CD4-positive, alpha-beta T cell treated with Interferon alpha-2 for 1 hour (primary cell): Measurements from ENCODE around the gene GMPPB.
A peak's percentile ranks its signal among the peaks of the same experiment; 100 is the strongest.
"Not testable (repeated sequence)": the region's sequence is repeated elsewhere in the genome, so short reads cannot be mapped to it uniquely, and the experiment has no call there.

Source experiments
- DNase-seq, 2 donors: peaks; one replicate each; pipeline ENCODE4 v3.0.0-alpha.2; 2020 to 2022

Gene GMPPB

GRCh38 chr3:49712631-49713317 is 11.0 kb downstream of the GMPPB start:
- DNase-seq: no peak

GRCh38 chr3:49712166-49712565 is 11.6 kb downstream of the GMPPB start:
- DNase-seq: no peak

GRCh38 chr3:49711489-49711888 is 12.3 kb downstream of the GMPPB start:
- no peak for DNase-seq

GRCh38 chr3:49709852-49710251 is 13.9 kb downstream of the GMPPB start:
- no peak for DNase-seq

GRCh38 chr3:49707113-49707480 is 16.7 kb downstream of the GMPPB start:
- no peak for DNase-seq

- no peak for DNase-seq
Observed at GRCh38 chr3:49706456-49707112, 17.2 kb downstream of the GMPPB start.

- DNase-seq: no peak
Observed at GRCh38 chr3:49705390-49705960, 18.3 kb downstream of the GMPPB start.

GRCh38 chr3:49704629-49705028 is 19.1 kb downstream of the GMPPB start:
- DNase-seq: no peak

- no peak for DNase-seq
Observed at GRCh38 chr3:49703956-49704355, 19.8 kb downstream of the GMPPB start.

- DNase-seq: peak; percentile 71 to 80
Observed at GRCh38 chr3:49703443-49703927, 20.3 kb downstream of the GMPPB start.

- DNase-seq: no peak
Observed at GRCh38 chr3:49702672-49703071, 21.1 kb downstream of the GMPPB start.

- DNase-seq: no peak
Observed at GRCh38 chr3:49701388-49702077, 22.2 kb downstream of the GMPPB start.

- DNase-seq: no peak
Observed at GRCh38 chr3:49700453-49701128, 23.2 kb downstream of the GMPPB start.

GRCh38 chr3:49700014-49700413 is 23.7 kb downstream of the GMPPB start:
- DNase-seq: no peak

GRCh38 chr3:49699281-49699979 is 24.3 kb downstream of the GMPPB start:
- DNase-seq: no peak

GRCh38 chr3:49695350-49696015 is 28.3 kb downstream of the GMPPB start:
- DNase-seq: not testable (repeated sequence)

GRCh38 chr3:49694409-49695070 is 29.2 kb downstream of the GMPPB start:
- DNase-seq: not testable (repeated sequence)

GRCh38 chr3:49691481-49691880 is 32.3 kb downstream of the GMPPB start:
- DNase-seq: not testable (repeated sequence)

- not testable (repeated sequence) for DNase-seq
Observed at GRCh38 chr3:49690856-49691255, 32.9 kb downstream of the GMPPB start.

GRCh38 chr3:49689908-49690624 is 33.7 kb downstream of the GMPPB start:
- not testable (repeated sequence) for DNase-seq
